GM23338 (cell line): ENCODE measurements around the gene HEXB. TPM values are rescaled to one million over a fixed set of nuclear protein-coding genes. Genes with fewer than 3 reads are reported as not detected.

Experiments
- ATAC-seq: fragments of 200-7000 bp; cut with Tn5 transposase; 3 replicates; pipeline ENCODE4 v1.9.1; 2020
- DNase-seq: peaks from one replicate; pipeline ENCODE4 v3.0.0-alpha.2; 2015; ENCODE audit warnings: low spot score
- H2AFZ ChIP-seq: fragments of 200-600 bp; sonication (generic); 2 replicates; pipeline ENCODE4 v1.8.0; 2016; ENCODE audit warnings: antibody characterized with exemption, mild to moderate bottlenecking, moderate library complexity
- H3F3A ChIP-seq: fragments of 200-600 bp; sonication (generic); replicated peaks from 2 replicates; pipeline ENCODE4 v1.8.0; 2017; ENCODE audit warnings: antibody characterized with exemption, mixed run types, low read depth
- H3K27ac ChIP-seq: fragments of 200-600 bp; sonication (generic); 2 replicates; pipeline ENCODE4 v1.6.1; 2016; ENCODE audit warnings: low read depth
- H3K27me3 ChIP-seq: fragments of 200-600 bp; sonication (generic); 2 replicates; pipeline ENCODE4 v1.8.0; 2016; ENCODE audit warnings: mild to moderate bottlenecking, mixed run types, moderate library complexity; ENCODE audit not compliant: insufficient read depth
- H3K36me3 ChIP-seq: fragments of 200-600 bp; sonication (generic); 2 replicates; pipeline ENCODE4 v1.8.0; 2016; ENCODE audit warnings: mild to moderate bottlenecking; ENCODE audit not compliant: insufficient read depth
- H3K4me1 ChIP-seq: fragments of 200-600 bp; sonication (generic); 2 replicates; pipeline ENCODE4 v1.8.0; 2016; ENCODE audit warnings: mild to moderate bottlenecking, moderate library complexity; ENCODE audit not compliant: insufficient read depth
- H3K4me2 ChIP-seq: fragments of 200-600 bp; sonication (generic); 2 replicates; pipeline ENCODE4 v1.7.1; 2017; ENCODE audit warnings: mixed run types
- H3K4me3 ChIP-seq: fragments of 200-600 bp; sonication (generic); 2 replicates; pipeline ENCODE4 v1.6.1; 2016; ENCODE audit warnings: mixed run types
- H3K79me2 ChIP-seq: fragments of 200-600 bp; sonication (generic); replicated peaks from 2 replicates; pipeline ENCODE4 v1.8.0; 2017; ENCODE audit warnings: mild to moderate bottlenecking; ENCODE audit not compliant: insufficient read depth
- H3K9me2 ChIP-seq: fragments of 200-600 bp; sonication (generic); 2 replicates; pipeline ENCODE4 v1.8.0; 2017; ENCODE audit not compliant: insufficient read depth
- H4K20me1 ChIP-seq: fragments of 200-600 bp; sonication (generic); replicated peaks from 2 replicates; pipeline ENCODE4 v1.8.0; 2017; ENCODE audit warnings: mild to moderate bottlenecking; ENCODE audit not compliant: insufficient read depth
- H3K27ac Mint-ChIP-seq: 2 replicates; pipeline ENCODE4 v1.8.0; 2020; ENCODE audit warnings: inconsistent platforms, mild to moderate bottlenecking, moderate library complexity, mixed read lengths
- H3K27me3 Mint-ChIP-seq: 3 replicates; pipeline ENCODE4 v1.8.0; 2022; ENCODE audit warnings: low read depth, mild to moderate bottlenecking, moderate library complexity, mixed read lengths, inconsistent platforms; ENCODE audit not compliant: insufficient read depth, poor library complexity
- H3K36me3 Mint-ChIP-seq: 3 replicates; pipeline ENCODE4 v1.8.0; 2021; ENCODE audit warnings: low read depth, mild to moderate bottlenecking, inconsistent platforms, moderate library complexity, mixed read lengths
- H3K4me1 Mint-ChIP-seq: 3 replicates; pipeline ENCODE4 v1.8.0; 2020; ENCODE audit warnings: mild to moderate bottlenecking, inconsistent platforms, mixed read lengths
- H3K4me3 Mint-ChIP-seq: 3 replicates; pipeline ENCODE4 v1.8.0; 2021; ENCODE audit warnings: moderate library complexity, mild to moderate bottlenecking, inconsistent platforms, mixed read lengths
- H3K9me3 Mint-ChIP-seq: 3 replicates; pipeline ENCODE4 v1.8.0; 2020; ENCODE audit warnings: moderate library complexity, mild to moderate bottlenecking, inconsistent platforms, mixed read lengths
- CREB1 ChIP-seq: fragments of 250-450 bp; sonication (Bioruptor Pico); IDR thresholded peaks from 2 replicates; pipeline ENCODE4 v1.5.0; 2020; ENCODE audit warnings: low read depth, mild to moderate bottlenecking, moderate library complexity
- CTCF ChIP-seq, 2 experiments: fragments of 200-600 bp in 1 of 2; sonication (generic) in 1 of 2; conservative IDR thresholded peaks; 2 replicates each; pipeline versions ENCODE4 v1.5.1 to v1.6.1; 2016 to 2017; ENCODE audit warnings: antibody characterized with exemption in 2 of 2, low read depth in 2 of 2, mild to moderate bottlenecking in 2 of 2, moderate library complexity in 1 of 2
- ETS1 ChIP-seq: IDR thresholded peaks from 2 replicates; pipeline ENCODE4 v1.6.1; 2016; ENCODE audit warnings: antibody characterized with exemption
- EZH2 ChIP-seq: fragments of 200-600 bp; sonication (generic); IDR thresholded peaks from one replicate; pipeline ENCODE4 v1.8.0; 2017; ENCODE audit warnings: antibody characterized with exemption, mild to moderate bottlenecking, low read depth; ENCODE audit not compliant: unreplicated experiment
- EZH2phosphoT487 ChIP-seq: fragments of 200-600 bp; sonication (generic); IDR thresholded peaks from one replicate; pipeline ENCODE4 v1.8.1; 2018; ENCODE audit warnings: antibody characterized with exemption; ENCODE audit not compliant: unreplicated experiment
- JUNB ChIP-seq: IDR thresholded peaks from one replicate; pipeline ENCODE4 v1.6.1; 2016; ENCODE audit warnings: antibody characterized with exemption; ENCODE audit not compliant: unreplicated experiment
- NANOG ChIP-seq: IDR thresholded peaks from 2 replicates; pipeline ENCODE4 v1.6.1; 2016; ENCODE audit warnings: antibody characterized with exemption, borderline replicate concordance
- POLR2AphosphoS5 ChIP-seq: IDR thresholded peaks from 2 replicates; pipeline ENCODE4 v1.6.1; 2016; ENCODE audit warnings: antibody characterized with exemption, low read depth
- REST ChIP-seq: IDR thresholded peaks from one replicate; pipeline ENCODE4 v1.6.1; 2018; ENCODE audit warnings: antibody characterized with exemption; ENCODE audit not compliant: unreplicated experiment
- STAT1 ChIP-seq: IDR thresholded peaks from one replicate; pipeline ENCODE4 v1.6.1; 2016; ENCODE audit warnings: antibody characterized with exemption; ENCODE audit not compliant: unreplicated experiment
- ZNF114 ChIP-seq: fragments of 250-450 bp; sonication (Bioruptor Pico); IDR thresholded peaks from 2 replicates; pipeline ENCODE4 v1.5.0; 2020; ENCODE audit warnings: mild to moderate bottlenecking, moderate library complexity
- ZNF331 ChIP-seq: fragments of 250-450 bp; sonication (Bioruptor Pico); IDR thresholded peaks from 2 replicates; pipeline ENCODE4 v1.5.0; 2020; ENCODE audit warnings: low read depth, mild to moderate bottlenecking, moderate library complexity
- ZNF462 ChIP-seq: fragments of 250-450 bp; sonication (Bioruptor Pico); IDR thresholded peaks from 2 replicates; pipeline ENCODE4 v1.5.0; 2020; ENCODE audit warnings: mild to moderate bottlenecking, moderate library complexity
- polyA plus RNA-seq: library from polyadenylated mRNA; unstranded; fragments of >200 nt; fragmentation: Nextera tagmentation; extraction: Ambion mirVana; gene quantifications from 2 replicates; pipeline ENCODE4 v1.2.1, GENCODE V29; 2016
- total RNA-seq: library from RNA; depleted of rRNA; stranded (reverse); fragments of >200 nt; shearing (Covaris generic); gene quantifications from 2 replicates; pipeline ENCODE4 v1.2.3, GENCODE V29; 2014

Gene HEXB
- total and polyA plus RNA-seq, 2 experiments from 2014 or later = 49.2 to 70.8 TPM

- no peak overlapping the region for H3K27ac Mint-ChIP-seq
- peaks cover 5% of the 10 kb centered on the region for H3K27me3 Mint-ChIP-seq
- Histone ChIP-seq H3K36me3 (no peaks in the 10 kb centered on the region; the same call in 1 of the 2 replicates), H3K4me1 (no peaks in the 10 kb centered on the region), H3K9me2 (0 out of 2 replicates have a peak, but pooled peaks cover 2% of the 10 kb centered on the region), H3K79me2 (no peaks in the 10 kb centered on the region), H3K27ac (no peak overlapping the region), H3F3A (no peaks in the 10 kb centered on the region), H3K4me2 (no peak overlapping the region), H3K4me3 (no peak overlapping the region), H3K27me3 (no peaks in the 10 kb centered on the region), H2AFZ (0 out of 2 replicates have a peak overlapping the region, but pooled peaks have one; percentile 83), H4K20me1 (no peaks in the 10 kb centered on the region)
- no peak overlapping the region for H3K4me3 Mint-ChIP-seq
- no peaks in the 10 kb centered on the region for H3K36me3 Mint-ChIP-seq
- no peak for TF ChIP-seq ZNF114 (CRISPR knock-in tag)
- TF ChIP-seq EZH2phosphoT487 = no peak
- TF ChIP-seq JUNB = no peak
- no peak for TF ChIP-seq CREB1 (CRISPR knock-in tag)
- no peak for TF ChIP-seq STAT1
- TF ChIP-seq EZH2 = no peak
- TF ChIP-seq NANOG = no peak
- TF ChIP-seq ETS1 = no peak
- TF ChIP-seq REST = no peak
- TF ChIP-seq CTCF (conservative IDR thresholded peaks at IDR 0.05; ENCODE audit: low read depth in 2 of 2) = no peak
- TF ChIP-seq ZNF331 (CRISPR knock-in tag) = no peak
- no peak for TF ChIP-seq POLR2AphosphoS5
- TF ChIP-seq ZNF462 (CRISPR knock-in tag) = no peak
- peaks cover 3% of the 10 kb centered on the region; the same call in 1 of the 3 replicates for H3K4me1 Mint-ChIP-seq
- DNase-seq (no peak), ATAC-seq (no peak)
- H3K9me3 Mint-ChIP-seq = peaks cover 7% of the 10 kb centered on the region
Measured at GRCh38 chr5:74653991-74654390, 31.0 kb upstream of the HEXB start.
